Activated CD4-positive, alpha-beta T cell treated with anti-CD3 and anti-CD28 coated beads, Interleukin-2, Interleukin-4, amounts not matched to agents 100 ng/mL and 50 ng/mL, durations not matched to agents 16 hours and 8 hours (primary cell): ENCODE measurements around the gene TMEM272.
"Not testable (repeated sequence)": the region's sequence is repeated elsewhere in the genome, so short reads cannot be mapped to it uniquely, and the experiment has no call there.

ENCODE experiments used
- DNase-seq: peaks from one replicate; pipeline ENCODE4 v3.0.0-alpha.2; 2020; ENCODE audit warnings: low spot score

The TMEM272 gene

GRCh38 chr13:51824712-51825111 is 20.3 kb downstream of the TMEM272 start:
- not testable (repeated sequence) for DNase-seq

- DNase-seq, result no peak
These were observed 21.1 kb downstream of the TMEM272 start for GRCh38 chr13:51823863-51824262.

- no peak for DNase-seq
These were observed 21.6 kb downstream of the TMEM272 start for GRCh38 chr13:51823359-51823758.

- peak; percentile 35 for DNase-seq
These were observed 22.7 kb downstream of the TMEM272 start for GRCh38 chr13:51822106-51822815.

- DNase-seq, result peak; percentile 34
These were observed 23.4 kb downstream of the TMEM272 start for GRCh38 chr13:51821606-51822005.

- DNase-seq, result no peak
These were observed 24.9 kb downstream of the TMEM272 start for GRCh38 chr13:51820016-51820597.

- DNase-seq, result no peak
These were observed 25.4 kb downstream of the TMEM272 start for GRCh38 chr13:51819544-51819943.

- DNase-seq, result no peak
These were observed 26.0 kb downstream of the TMEM272 start for GRCh38 chr13:51818781-51819511.

- no peak for DNase-seq
These were observed 26.7 kb downstream of the TMEM272 start for GRCh38 chr13:51818276-51818675.

GRCh38 chr13:51817717-51818116 is 27.3 kb downstream of the TMEM272 start:
- DNase-seq, result no peak

GRCh38 chr13:51816604-51817249 is 28.2 kb downstream of the TMEM272 start:
- no peak for DNase-seq

- no peak for DNase-seq
These were observed 29.1 kb downstream of the TMEM272 start for GRCh38 chr13:51815848-51816247.

- peak; percentile 79 for DNase-seq
These were observed 29.9 kb downstream of the TMEM272 start for GRCh38 chr13:51814825-51815650.

GRCh38 chr13:51814071-51814470 is 30.9 kb downstream of the TMEM272 start:
- DNase-seq, result no peak

GRCh38 chr13:51811920-51812451 is 33.0 kb downstream of the TMEM272 start:
- no peak for DNase-seq

- no peak for DNase-seq
These were observed 33.9 kb downstream of the TMEM272 start for GRCh38 chr13:51811046-51811445.

- no peak for DNase-seq
These were observed 36.2 kb downstream of the TMEM272 start for GRCh38 chr13:51808811-51809210.

GRCh38 chr13:51807041-51807440 is 37.9 kb downstream of the TMEM272 start:
- no peak for DNase-seq

GRCh38 chr13:51806566-51806965 is 38.4 kb downstream of the TMEM272 start:
- no peak for DNase-seq

GRCh38 chr13:51805925-51806324 is 39.1 kb downstream of the TMEM272 start:
- no peak for DNase-seq

GRCh38 chr13:51805313-51805712 is 39.7 kb downstream of the TMEM272 start:
- DNase-seq, result no peak
